ENCODE results near the gene CDHR3. TPM values are rescaled to one million over a fixed set of nuclear protein-coding genes. Genes with fewer than 3 reads are reported as not detected.

Gene CDHR3
- total and polyA plus RNA-seq, 2 donors (not counting 3 experiments of a cell fraction or from before 2014, with no cell fraction given): 0.46 to 2.3 TPM

GRCh38 chr7:106069471-106070200 is 106.6 kb downstream of the CDHR3 start:
- no TSS peak for BruUV-seq (replicated peaks)
- intact Hi-C loops (cut with micrococcal nuclease): no loop called here
- Histone ChIP-seq H3K27me3 (ENCODE audit: control insufficient read depth in 2 of 2, insufficient read depth in 2 of 2, low read length in 2 of 2) (no peaks in the 10 kb centered on the region), H3K4me2 (ENCODE audit: insufficient read depth, low read length) (no peak overlapping the region), H3K79me2 (ENCODE audit: control insufficient read depth, insufficient read depth, low read length) (no peaks in the 10 kb centered on the region), H3K36me3 (ENCODE audit: control insufficient read depth in 2 of 2, extremely low read depth in 1 of 2, insufficient read depth in 2 of 2, low read length in 2 of 2) (no peaks in the 10 kb centered on the region), H2AFZ (ENCODE audit: low read depth, low read length) (no peak overlapping the region), H3K4me1 (ENCODE audit: control insufficient read depth, extremely low read depth, insufficient read depth, low read length) (peaks cover 31% of the 10 kb centered on the region), H3K9me3 (replicated peaks; ENCODE audit: control insufficient read depth, insufficient read depth, low read length) (no peaks in the 10 kb centered on the region), H3K9me1 (replicated peaks; ENCODE audit: control insufficient read depth, extremely low read depth, insufficient read depth, low read length) (no peaks in the 10 kb centered on the region), H3K9ac (replicated peaks; ENCODE audit: extremely low read depth, insufficient read depth, low read length) (no peak overlapping the region), H4K20me1 (replicated peaks; ENCODE audit: control insufficient read depth, extremely low read depth, insufficient read depth, low read length) (no peaks in the 10 kb centered on the region), H3K27ac (ENCODE audit: insufficient read depth, low read depth, low read length) (no peak overlapping the region), H3K4me3 (replicated peaks in 1 of 3; ENCODE audit: insufficient read depth in 1 of 3, low read depth in 1 of 3, low read length in 3 of 3) (no peak overlapping the region)
- no peak for TF ChIP-seq MYC (IDR thresholded peaks at IDR 0.05; ENCODE audit: low read depth, low read length)
- TF ChIP-seq FOS (IDR thresholded peaks at IDR 0.05; ENCODE audit: borderline replicate concordance, insufficient read depth, low read length): no peak
- TF ChIP-seq POLR2AphosphoS5 (IDR thresholded peaks at IDR 0.05; ENCODE audit: insufficient read depth, low read depth, low read length): no peak
- no peak for TF ChIP-seq EZH2 (IDR thresholded peaks at IDR 0.05; ENCODE audit: borderline replicate concordance, low read depth, low read length, severe bottlenecking)
- no peak for TF ChIP-seq GATA2 (IDR thresholded peaks at IDR 0.05; ENCODE audit: insufficient read depth, insufficient read length, low read depth, low read length)
- TF ChIP-seq CTCF (IDR thresholded peaks at IDR 0.05; ENCODE audit: extremely low read depth in 1 of 2, insufficient read depth in 1 of 2, low read depth in 1 of 2, low read length in 2 of 2): no peak
- TF ChIP-seq MAX (IDR thresholded peaks at IDR 0.05; ENCODE audit: insufficient read depth, insufficient read length): no peak
- no peak for TF ChIP-seq JUN (IDR thresholded peaks at IDR 0.05; ENCODE audit: borderline replicate concordance, insufficient read depth, insufficient read length, low read depth)
- TF ChIP-seq POLR2A (IDR thresholded peaks at IDR 0.05; ENCODE audit: low read depth, low read length): no peak
- DNase-seq (ENCODE audit: low read depth, low spot score): no peak
- FAIRE-seq: no peak
- ChIA-PET CTCF (no interaction called here), POLR2A (no interaction called here)
- dilution Hi-C loops (cut with MboI; ENCODE audit: extremely low pct_ligation_motif_present, low sequenced_read_pairs): loop anchor here (25.0 kb wide), 1 partner anchor 93 kb away; no protein-coding TSS in a partner anchor

All from endothelial cell of umbilical vein (primary cell).